Erythroblast (primary cell): ENCODE data around the gene ARSA.

ENCODE experiments used
- GATA1 ChIP-seq: IDR thresholded peaks from 2 replicates; pipeline ENCODE4 v1.6.1; 2011; ENCODE audit warnings: low read depth, mild to moderate bottlenecking, control low read depth, low read length, moderate library complexity
- POLR2A ChIP-seq: IDR thresholded peaks from 2 replicates; pipeline ENCODE4 v1.6.1; 2011; ENCODE audit warnings: mild to moderate bottlenecking, low read length

DNA sequence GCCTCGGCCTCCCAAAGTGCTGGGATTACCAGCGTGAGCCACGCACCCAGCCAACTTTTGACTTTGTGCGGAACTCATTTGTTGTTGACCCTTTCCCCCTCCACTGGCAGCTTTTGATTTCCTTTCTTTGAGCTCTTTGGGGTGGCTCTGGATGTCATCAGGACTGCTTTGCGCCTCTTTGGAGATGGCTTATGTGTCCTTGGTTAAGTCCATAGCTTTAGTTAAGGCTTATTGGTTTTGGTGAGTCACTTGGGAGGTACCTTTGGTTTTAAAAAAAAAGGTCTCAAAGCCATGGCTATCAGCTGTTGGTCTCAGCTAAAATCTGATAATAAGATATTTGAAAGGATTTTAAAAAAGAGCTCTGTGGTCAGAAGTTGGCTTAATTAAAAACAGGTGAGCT lies 5.1 kb upstream of the ARSA start:
- TF ChIP-seq POLR2A (no peak), GATA1 (no peak)
